ENCODE results near the gene YY1.
"Not testable (repeated sequence)": the region's sequence is repeated elsewhere in the genome, so short reads cannot be mapped to it uniquely, and the experiment has no call there.

- TF ChIP-seq, protein P1, sequence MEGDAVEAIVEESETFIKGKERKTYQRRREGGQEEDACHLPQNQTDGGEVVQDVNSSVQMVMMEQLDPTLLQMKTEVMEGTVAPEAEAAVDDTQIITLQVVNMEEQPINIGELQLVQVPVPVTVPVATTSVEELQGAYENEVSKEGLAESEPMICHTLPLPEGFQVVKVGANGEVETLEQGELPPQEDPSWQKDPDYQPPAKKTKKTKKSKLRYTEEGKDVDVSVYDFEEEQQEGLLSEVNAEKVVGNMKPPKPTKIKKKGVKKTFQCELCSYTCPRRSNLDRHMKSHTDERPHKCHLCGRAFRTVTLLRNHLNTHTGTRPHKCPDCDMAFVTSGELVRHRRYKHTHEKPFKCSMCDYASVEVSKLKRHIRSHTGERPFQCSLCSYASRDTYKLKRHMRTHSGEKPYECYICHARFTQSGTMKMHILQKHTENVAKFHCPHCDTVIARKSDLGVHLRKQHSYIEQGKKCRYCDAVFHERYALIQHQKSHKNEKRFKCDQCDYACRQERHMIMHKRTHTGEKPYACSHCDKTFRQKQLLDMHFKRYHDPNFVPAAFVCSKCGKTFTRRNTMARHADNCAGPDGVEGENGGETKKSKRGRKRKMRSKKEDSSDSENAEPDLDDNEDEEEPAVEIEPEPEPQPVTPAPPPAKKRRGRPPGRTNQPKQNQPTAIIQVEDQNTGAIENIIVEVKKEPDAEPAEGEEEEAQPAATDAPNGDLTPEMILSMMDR (IDR thresholded peaks at IDR 0.05; ENCODE audit: low read depth, low read length, poor library complexity, severe bottlenecking) = not testable (repeated sequence)
- not testable (repeated sequence) for TF ChIP-seq EZH2phosphoT487 (IDR thresholded peaks at IDR 0.05; ENCODE audit: borderline replicate concordance, low read length)
These were observed 69.5 kb downstream of the YY1 start for GRCh38 chr14:100308427-100308792.

Measured in DOHH2 (cell line).